ENCODE measurements around the gene CASP3.
"Not testable (repeated sequence)": the region's sequence is repeated elsewhere in the genome, so short reads cannot be mapped to it uniquely, and the experiment has no call there.

CASP3 gene

GRCh38 chr4:184662236-184662635 lies 13.0 kb upstream of the CASP3 start:
- DNase-seq, result no peak

GRCh38 chr4:184660978-184661377 lies 11.7 kb upstream of the CASP3 start:
- no peak for DNase-seq

DNA sequence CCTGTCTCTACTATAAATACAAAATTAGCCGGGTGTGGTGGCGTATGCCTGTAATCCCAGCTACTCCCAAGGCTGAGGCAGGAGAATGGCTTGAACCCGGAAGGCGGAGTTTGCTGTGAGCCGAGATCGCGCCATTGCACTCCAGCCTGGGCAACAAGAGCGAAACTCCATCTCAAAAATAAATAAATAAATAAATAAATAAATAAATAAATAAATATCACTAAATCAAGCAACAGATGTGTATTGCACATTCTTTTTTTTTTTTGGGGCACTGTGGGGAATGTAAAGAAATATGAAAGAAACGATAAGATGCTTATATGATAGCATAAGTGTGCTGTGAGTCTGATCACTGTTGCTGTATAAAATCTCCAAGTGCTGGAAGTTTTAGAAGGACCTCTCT lies 8.6 kb upstream of the CASP3 start:
- not testable (repeated sequence) for DNase-seq

GRCh38 chr4:184657144-184657543 lies 7.9 kb upstream of the CASP3 start:
- no peak for DNase-seq

GRCh38 chr4:184655889-184656869 lies 6.9 kb upstream of the CASP3 start:
- no peak for DNase-seq

DNA sequence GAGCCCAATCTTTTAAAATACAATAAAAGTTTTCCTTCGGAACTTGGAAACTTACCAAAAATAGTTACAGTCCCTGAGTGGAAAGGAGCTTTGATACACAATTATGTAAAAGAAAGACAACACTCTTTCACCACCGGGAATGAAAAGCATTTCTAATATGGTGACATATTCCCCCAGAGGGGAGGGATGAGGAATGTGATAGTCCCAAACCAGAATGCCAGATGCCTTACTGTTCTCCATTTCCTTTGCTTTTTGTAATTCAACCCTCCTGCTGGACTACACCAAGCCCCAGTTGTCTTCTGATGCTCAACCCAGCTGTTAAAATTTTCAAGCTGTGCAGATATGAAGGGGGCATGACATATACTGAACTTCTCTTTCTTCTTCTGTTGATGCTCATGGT lies 4.4 kb upstream of the CASP3 start:
- DNase-seq, result no peak

GRCh38 chr4:184652681-184653080 lies 3.4 kb upstream of the CASP3 start:
- DNase-seq, result not testable (repeated sequence)

- no peak for DNase-seq
Measured at GRCh38 chr4:184651899-184652298, 2.7 kb upstream of the CASP3 start.

DNA sequence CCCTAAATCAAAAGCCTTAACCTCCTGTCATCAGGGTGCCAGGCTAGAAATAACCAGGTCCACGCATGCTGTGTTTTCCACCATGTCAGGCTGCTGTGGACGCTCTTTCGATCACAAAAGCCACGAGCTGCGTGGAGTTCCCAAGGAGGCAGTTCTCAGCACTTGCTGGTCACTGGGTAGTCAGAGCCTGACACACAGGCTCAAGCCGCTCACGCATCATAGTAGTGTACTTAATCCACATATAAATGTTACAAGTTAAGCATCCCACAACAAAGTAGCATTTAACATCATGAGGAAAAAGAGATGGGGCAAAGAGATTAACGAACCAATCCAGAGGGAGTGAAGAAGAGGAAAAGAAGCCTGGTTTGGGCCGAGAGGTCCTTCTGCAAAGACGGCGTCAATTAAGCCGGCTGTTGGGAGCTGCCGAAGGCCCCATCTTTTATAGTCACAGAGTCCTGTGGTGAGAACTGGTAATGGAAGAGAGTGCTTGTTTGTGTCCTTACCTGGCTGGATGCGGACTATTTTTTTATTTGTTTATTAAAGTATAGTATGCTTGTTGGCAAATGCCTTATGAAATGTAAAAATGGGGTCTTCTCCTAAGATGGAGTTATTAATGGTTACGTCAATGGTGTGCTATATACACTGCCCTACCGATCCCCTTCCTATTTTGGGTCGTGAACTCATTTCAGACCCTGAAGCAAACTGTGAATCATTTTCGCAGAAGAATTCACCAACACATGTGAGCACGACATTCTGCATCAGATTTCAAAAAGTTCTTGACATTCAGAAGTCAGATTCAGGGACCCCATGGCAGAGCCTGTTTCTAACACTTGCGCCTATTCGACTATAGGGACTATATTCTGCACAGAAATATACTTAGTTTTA lies 966 bp upstream of the CASP3 start:
- no peak for DNase-seq

DNA sequence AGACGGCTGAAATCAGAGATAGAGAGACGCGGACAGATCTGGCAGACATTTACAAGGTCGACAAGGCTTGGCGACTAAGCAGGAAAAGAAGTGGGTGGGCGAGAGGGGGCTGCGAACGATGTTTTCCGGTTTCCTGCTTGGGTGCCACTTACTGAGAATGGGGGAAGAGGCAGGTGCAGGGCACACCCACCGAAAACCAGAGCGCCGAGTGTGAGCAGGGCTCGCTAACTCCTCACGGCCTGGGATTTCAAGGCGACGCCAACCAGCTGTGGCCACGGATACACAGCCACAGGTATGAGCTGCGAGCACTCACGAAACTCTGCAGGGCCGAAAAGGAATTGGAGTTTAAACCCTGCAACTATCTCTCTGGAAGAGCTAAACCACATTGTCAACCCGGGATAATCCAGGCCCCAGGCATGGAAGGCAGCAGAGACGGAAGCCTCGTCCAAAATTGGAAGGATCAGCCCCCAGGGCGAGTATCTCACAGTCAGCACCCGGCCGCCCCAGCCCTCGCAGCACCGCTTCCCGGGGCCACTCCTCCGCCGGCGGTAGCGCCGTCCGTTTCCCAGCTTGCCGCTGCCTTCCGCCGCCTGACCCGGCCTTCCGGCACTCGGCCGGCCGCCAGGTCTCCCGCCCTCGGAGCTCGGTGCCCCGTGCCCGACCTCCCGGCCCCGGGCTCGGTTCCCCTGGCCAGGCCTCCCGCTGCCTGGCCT lies 778 bp downstream of the CASP3 start:
- DNase-seq, result no peak

DNA sequence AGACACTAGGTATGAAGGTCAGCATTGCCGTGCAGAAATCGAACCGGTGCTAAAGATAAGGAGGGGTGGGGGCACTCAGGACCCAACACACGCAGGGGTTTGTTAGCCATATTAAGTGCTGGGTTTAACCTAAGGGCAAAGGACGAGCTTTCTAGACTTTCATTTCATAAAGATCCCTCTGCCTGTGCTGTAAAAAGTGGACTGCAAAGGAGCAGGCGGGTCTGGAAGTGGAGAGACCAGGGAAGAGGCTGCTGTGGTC lies 1.3 kb downstream of the CASP3 start:
- DNase-seq, result no peak

GRCh38 chr4:184647266-184648053 lies 1.8 kb downstream of the CASP3 start:
- no peak for DNase-seq

GRCh38 chr4:184645904-184646610 lies 3.2 kb downstream of the CASP3 start:
- no peak for DNase-seq

GRCh38 chr4:184644553-184645307 lies 4.5 kb downstream of the CASP3 start:
- no peak for DNase-seq

DNA sequence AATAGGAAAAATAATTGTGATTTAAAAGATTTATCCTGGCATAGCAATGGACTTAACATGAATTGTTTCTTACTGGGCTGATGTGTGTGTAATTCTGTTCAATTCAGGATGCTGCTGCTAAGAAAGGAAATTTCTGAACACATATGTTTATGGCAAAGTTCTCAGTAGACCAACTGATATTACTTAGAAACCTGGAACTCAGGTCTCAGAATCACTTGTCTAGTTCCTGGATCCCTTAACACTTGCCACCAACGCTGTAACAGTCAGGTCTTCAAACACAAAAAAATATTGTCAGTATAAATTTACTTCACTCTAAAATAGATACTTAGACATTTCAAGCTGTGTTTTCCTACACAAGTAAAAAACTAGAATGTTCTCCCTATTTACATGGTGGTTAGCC lies 5.5 kb downstream of the CASP3 start:
- no peak for DNase-seq

GRCh38 chr4:184641451-184641850 lies 7.8 kb downstream of the CASP3 start:
- DNase-seq, result no peak

DNA sequence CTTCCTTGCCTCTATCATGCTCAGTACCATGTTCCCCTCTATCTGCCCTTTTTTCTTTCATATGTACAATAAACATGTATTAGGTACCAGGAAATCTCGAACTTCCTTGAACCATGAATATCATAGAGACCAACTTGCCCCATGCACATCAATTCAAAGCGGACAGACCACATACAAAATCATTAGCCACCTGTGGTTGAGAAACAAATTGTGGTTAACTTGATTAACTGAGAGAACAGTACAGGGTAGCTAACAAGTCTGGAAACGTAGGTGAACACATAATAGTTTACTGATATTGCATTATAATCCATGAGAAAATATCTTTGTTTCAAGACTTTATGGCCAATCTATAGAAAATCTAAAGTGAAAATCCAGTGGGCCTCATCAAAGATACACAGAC lies 8.2 kb downstream of the CASP3 start:
- no peak for DNase-seq

- DNase-seq, result no peak
Measured at GRCh38 chr4:184636897-184637296, 12.3 kb downstream of the CASP3 start.

DNA sequence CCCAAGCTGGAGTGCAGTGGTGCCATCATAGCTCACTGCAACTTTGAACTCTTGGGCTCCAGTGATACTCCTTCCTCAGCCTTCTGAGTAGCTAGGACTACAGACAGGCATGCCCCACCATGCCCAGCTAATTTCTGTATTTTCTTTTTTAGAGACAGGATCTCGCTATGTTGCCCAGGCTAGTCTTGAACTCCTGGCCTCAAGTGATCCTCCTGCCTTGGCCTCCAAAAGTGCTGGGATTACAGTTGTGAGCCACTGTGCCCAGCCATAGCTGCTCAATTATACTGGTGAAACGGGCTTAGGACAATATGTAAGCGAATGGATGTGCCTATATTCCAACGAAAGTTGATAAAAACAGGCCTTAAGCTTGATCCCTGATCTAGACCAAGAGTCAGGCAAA lies 13.1 kb downstream of the CASP3 start:
- DNase-seq, result no peak

- DNase-seq, result no peak
Measured at GRCh38 chr4:184635381-184635780, 13.9 kb downstream of the CASP3 start.

DNA sequence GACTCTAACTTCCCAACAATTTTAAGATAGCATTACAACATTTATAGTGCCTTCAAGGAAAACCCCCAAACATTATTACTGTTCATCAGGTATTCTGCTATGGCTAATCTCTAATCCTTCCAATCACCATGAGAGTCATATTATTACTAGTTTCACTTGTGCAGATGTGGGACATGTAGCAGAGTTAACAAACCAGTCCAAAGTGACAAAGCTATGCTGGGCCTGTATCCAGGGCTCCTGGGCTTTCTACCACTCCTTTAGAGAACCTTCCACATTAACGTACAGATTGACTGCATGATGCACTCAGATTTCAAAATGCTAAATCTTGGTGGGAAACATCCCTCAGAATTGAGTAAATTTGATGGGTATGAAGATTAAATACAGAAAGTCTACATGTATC lies 16.4 kb downstream of the CASP3 start:
- DNase-seq, result no peak
